GM12872 (cell line): ENCODE measurements around the gene ZSCAN10.

ENCODE experiments used
- CTCF ChIP-seq: IDR thresholded peaks from 3 replicates; pipeline ENCODE4 v1.5.1; 2011; ENCODE audit warnings: low read depth, mild to moderate bottlenecking, low read length, moderate library complexity; ENCODE audit not compliant: insufficient read depth

Gene ZSCAN10

GRCh38 chr16:3129137-3130131, 30.3 kb upstream of the ZSCAN10 start:
- peak; percentile 96 for TF ChIP-seq CTCF

GRCh38 chr16:3127745-3128144, 28.7 kb upstream of the ZSCAN10 start:
- no peak for TF ChIP-seq CTCF

- 0 out of 3 replicates have a peak, but pooled peaks have one; percentile 29 for TF ChIP-seq CTCF
Observed at GRCh38 chr16:3123986-3124886, 25.1 kb upstream of the ZSCAN10 start.

- no peak for TF ChIP-seq CTCF
Observed at GRCh38 chr16:3122926-3123570, 24.0 kb upstream of the ZSCAN10 start.

GRCh38 chr16:3121851-3122467, 22.9 kb upstream of the ZSCAN10 start:
- no peak for TF ChIP-seq CTCF

GRCh38 chr16:3120435-3120834, 21.3 kb upstream of the ZSCAN10 start:
- no peak for TF ChIP-seq CTCF
